SK-N-SH (cell line): ENCODE results near the gene CACNA1E. TPM values are rescaled to one million over a fixed set of nuclear protein-coding genes. Genes with fewer than 3 reads are reported as not detected.

Experiments used
- CTCF ChIA-PET: fragments of 300-600, 350-600 bp; formaldehyde crosslinking; extraction: SDS; loops from one replicate; lab custom pipeline; 2021; lab: Yijun Ruan, JAX
- POLR2A ChIA-PET: fragments of 350-600 bp; sonication (Branson Sonifier 250); formaldehyde crosslinking; extraction: SDS; loops from one replicate; lab custom pipeline; 2020; ENCODE audit warnings: antibody characterized with exemption, inconsistent platforms; lab: Yijun Ruan, JAX
- DNase-seq: peaks from one replicate; pipeline ENCODE4 v3.0.0; 2012
- H2AFZ ChIP-seq: fragments of 200-600 bp; sonication (generic); 2 replicates; pipeline ENCODE4 v1.8.1; 2016; ENCODE audit warnings: antibody characterized with exemption, mild to moderate bottlenecking, low read depth
- H3F3A ChIP-seq: fragments of 200-600 bp; sonication (generic); replicated peaks from 2 replicates; pipeline ENCODE3; 2016; ENCODE audit warnings: antibody characterized with exemption, mild to moderate bottlenecking; ENCODE audit not compliant: insufficient read depth
- H3K27ac ChIP-seq, 2 experiments: fragments of 200-500 bp in 1 of 2; fragments of 200-600 bp in 1 of 2; sonication (Bioruptor generic) in 1 of 2; sonication (generic), shearing (Covaris generic) in 1 of 2; 2 replicates each; pipeline versions ENCODE4 v1.5.1 to v1.6.1; 2014 to 2016; ENCODE audit warnings: low read depth in 2 of 2, inconsistent platforms in 1 of 2, low read length in 1 of 2, mild to moderate bottlenecking in 1 of 2, mixed read lengths in 1 of 2
- H3K27me3 ChIP-seq: fragments of 200-600 bp; sonication (generic), shearing (Covaris generic); 2 replicates; pipeline ENCODE4 v1.6.1; 2016; ENCODE audit warnings: mixed run types; ENCODE audit not compliant: insufficient read depth
- H3K36me3 ChIP-seq, 2 experiments: fragments of 200-500 bp in 1 of 2; fragments of 200-600 bp in 1 of 2; sonication (Bioruptor generic) in 1 of 2; sonication (generic) in 1 of 2; replicated peaks in 1 of 2; 2 replicates each; pipeline versions ENCODE3 to v1.5.1; 2014 to 2016; ENCODE audit warnings: low read length in 1 of 2, mild to moderate bottlenecking in 1 of 2; ENCODE audit not compliant: insufficient read depth in 2 of 2, control insufficient read depth in 1 of 2
- H3K4me1 ChIP-seq, 2 experiments: fragments of 200-500 bp in 1 of 2; fragments of 200-600 bp in 1 of 2; sonication (Bioruptor generic) in 1 of 2; sonication (generic), shearing (Covaris generic) in 1 of 2; 2 replicates each; pipeline versions ENCODE4 v1.5.1 to v1.6.1; 2014 to 2016; ENCODE audit warnings: low read depth in 1 of 2, low read length in 1 of 2, mixed run types in 1 of 2; ENCODE audit not compliant: insufficient read depth in 2 of 2, control insufficient read depth in 1 of 2
- H3K4me2 ChIP-seq: fragments of 200-600 bp; sonication (generic), shearing (Covaris generic); 2 replicates; pipeline ENCODE4 v1.6.1; 2017; ENCODE audit warnings: mixed run types
- H3K4me3 ChIP-seq, 2 experiments: fragments of 200-500 bp in 1 of 2; fragments of 200-600 bp in 1 of 2; sonication (Bioruptor generic) in 1 of 2; sonication (generic), shearing (Covaris generic) in 1 of 2; 2 replicates each; pipeline versions ENCODE4 v1.5.1 to v1.8.1; 2014 to 2016; ENCODE audit warnings: low read depth in 2 of 2, inconsistent platforms in 1 of 2, low read length in 1 of 2, mild to moderate bottlenecking in 1 of 2, mixed read lengths in 1 of 2, moderate library complexity in 1 of 2
- H3K79me2 ChIP-seq: fragments of 200-600 bp; sonication (generic); 2 replicates; pipeline ENCODE4 v1.8.1; 2017; ENCODE audit warnings: mild to moderate bottlenecking; ENCODE audit not compliant: insufficient read depth
- H3K9ac ChIP-seq: fragments of 200-600 bp; sonication (generic); 2 replicates; pipeline ENCODE4 v1.6.1; 2017; ENCODE audit warnings: mixed run types
- H3K9me2 ChIP-seq: fragments of 200-600 bp; sonication (generic); 2 replicates; pipeline ENCODE4 v1.6.1; 2017; ENCODE audit warnings: mixed run types
- H3K9me3 ChIP-seq: fragments of 200-600 bp; sonication (generic); 2 replicates; pipeline ENCODE4 v1.6.1; 2017; ENCODE audit warnings: mixed run types, mild to moderate bottlenecking, moderate library complexity
- H4K20me1 ChIP-seq: fragments of 200-600 bp; sonication (generic); 2 replicates; pipeline ENCODE4 v1.6.1; 2017; ENCODE audit warnings: mild to moderate bottlenecking, mixed run types; ENCODE audit not compliant: insufficient read depth
- ELF1 ChIP-seq: IDR thresholded peaks from 2 replicates; pipeline ENCODE4 v1.4.0; 2012
- FOSL2 ChIP-seq: IDR thresholded peaks from 2 replicates; pipeline ENCODE4 v1.4.0; 2012; ENCODE audit warnings: low read depth, mild to moderate bottlenecking, moderate library complexity, borderline replicate concordance
- GABPA ChIP-seq: IDR thresholded peaks from 2 replicates; pipeline ENCODE4 v1.4.0; 2012; ENCODE audit warnings: low read depth, mild to moderate bottlenecking
- GATA2 ChIP-seq: sonication (generic); formaldehyde crosslinking; IDR thresholded peaks from 2 replicates; pipeline ENCODE4 v1.5.0; 2020; ENCODE audit warnings: mild to moderate bottlenecking, missing genetic modification reagents
- MEF2A ChIP-seq: IDR thresholded peaks from 2 replicates; pipeline ENCODE4 v1.4.0; 2012; ENCODE audit warnings: low read depth, borderline replicate concordance
- MXI1 ChIP-seq: IDR thresholded peaks from 2 replicates; pipeline ENCODE4 v1.6.1; 2012; ENCODE audit warnings: mild to moderate bottlenecking, low read depth, low read length, improper control_type of control experiment
- NFIC ChIP-seq: IDR thresholded peaks from 2 replicates; pipeline ENCODE4 v1.4.0; 2012; ENCODE audit warnings: borderline replicate concordance
- RFX5 ChIP-seq: IDR thresholded peaks from 2 replicates; pipeline ENCODE4 v1.6.1; 2012; ENCODE audit warnings: mild to moderate bottlenecking, improper control_type of control experiment, low read length
- SMC3 ChIP-seq: IDR thresholded peaks from 2 replicates; pipeline ENCODE4 v1.6.1; 2012; ENCODE audit warnings: low read depth, low read length, improper control_type of control experiment
- TCF12 ChIP-seq: IDR thresholded peaks from 2 replicates; pipeline ENCODE4 v1.4.0; 2012
- WGBS: methylation state at CpG from one replicate; pipeline ENCODE4 v1.1.6; 2017; ENCODE audit warnings: low lambda C conversion rate; 5-methylcytosine and 5-hydroxymethylcytosine counted together
- polyA plus RNA-seq, 3 experiments: library from polyadenylated mRNA; depleted of rRNA; stranded (reverse); fragments of >200 nt; gene quantifications; 2 replicates each; pipeline ENCODE4 v1.2.3, GENCODE V29; 2012
- TF ChIP-seq, protein P1 (sequence below): IDR thresholded peaks from 2 replicates; pipeline ENCODE4 v1.4.0; 2012; ENCODE audit warnings: low read depth, borderline replicate concordance
- TF ChIP-seq, protein P2 (sequence below): fragments of 150-350 bp; IDR thresholded peaks from 2 replicates; pipeline ENCODE4 v1.6.1; 2016; ENCODE audit warnings: mild to moderate bottlenecking, low read depth, low read length
- TF ChIP-seq, protein P3 (sequence below): IDR thresholded peaks from 2 replicates; pipeline ENCODE4 v1.4.0; 2012; ENCODE audit warnings: low read depth, borderline replicate concordance

The CACNA1E gene
- polyA plus RNA-seq, 1 of the 3 experiments (the other 2 are of a cell fraction), result not detected

DNA sequence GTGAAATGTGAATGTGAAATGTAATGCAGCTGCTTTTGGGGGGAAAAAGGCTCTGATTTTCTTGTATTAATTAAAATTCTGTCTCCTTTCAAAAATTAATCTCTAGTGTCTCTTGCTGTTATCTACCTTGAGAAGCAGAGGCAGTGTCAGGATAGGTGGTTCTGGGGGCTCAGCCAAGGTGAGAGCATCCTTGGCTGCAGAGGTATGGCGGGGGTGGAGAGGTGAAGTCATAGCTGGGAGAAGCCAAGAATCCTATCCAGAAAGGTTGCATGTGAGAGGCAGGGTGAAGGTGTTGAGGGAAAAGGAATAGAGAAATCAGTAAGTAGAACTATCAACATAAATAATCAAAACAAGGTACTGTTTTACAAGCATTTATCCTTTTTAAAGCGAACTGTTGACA lies 181.2 kb downstream of the CACNA1E start:
- Histone ChIP-seq H3K4me3 (no peak overlapping the region), H3K79me2 (no peaks in the 10 kb centered on the region), H3K27me3 (no peaks in the 10 kb centered on the region), H3K4me2 (no peak overlapping the region), H3K9ac (no peak overlapping the region), H4K20me1 (no peaks in the 10 kb centered on the region), H3K9me3 (no peaks in the 10 kb centered on the region), H3K36me3 (no peaks in the 10 kb centered on the region), H3K27ac (no peak overlapping the region), H3F3A (no peaks in the 10 kb centered on the region), H3K4me1 (no peaks in the 10 kb centered on the region; a peak in 1 of 4 replicates), H3K9me2 (no peaks in the 10 kb centered on the region), H2AFZ (no peak overlapping the region)
- 13% methylated on average over 2 of the region's 2 CpGs for WGBS
- POLR2A ChIA-PET, result no interaction called here
- no peak for DNase-seq
- TF ChIP-seq GATA2 (no peak), MXI1 (no peak), FOSL2 (no peak), NFIC (no peak), ELF1 (no peak), RFX5 (no peak), TCF12 (no peak), GABPA (no peak)
- TF ChIP-seq, protein P1, sequence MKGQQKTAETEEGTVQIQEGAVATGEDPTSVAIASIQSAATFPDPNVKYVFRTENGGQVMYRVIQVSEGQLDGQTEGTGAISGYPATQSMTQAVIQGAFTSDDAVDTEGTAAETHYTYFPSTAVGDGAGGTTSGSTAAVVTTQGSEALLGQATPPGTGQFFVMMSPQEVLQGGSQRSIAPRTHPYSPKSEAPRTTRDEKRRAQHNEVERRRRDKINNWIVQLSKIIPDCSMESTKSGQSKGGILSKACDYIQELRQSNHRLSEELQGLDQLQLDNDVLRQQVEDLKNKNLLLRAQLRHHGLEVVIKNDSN, result no peak
- TF ChIP-seq, protein P2, sequence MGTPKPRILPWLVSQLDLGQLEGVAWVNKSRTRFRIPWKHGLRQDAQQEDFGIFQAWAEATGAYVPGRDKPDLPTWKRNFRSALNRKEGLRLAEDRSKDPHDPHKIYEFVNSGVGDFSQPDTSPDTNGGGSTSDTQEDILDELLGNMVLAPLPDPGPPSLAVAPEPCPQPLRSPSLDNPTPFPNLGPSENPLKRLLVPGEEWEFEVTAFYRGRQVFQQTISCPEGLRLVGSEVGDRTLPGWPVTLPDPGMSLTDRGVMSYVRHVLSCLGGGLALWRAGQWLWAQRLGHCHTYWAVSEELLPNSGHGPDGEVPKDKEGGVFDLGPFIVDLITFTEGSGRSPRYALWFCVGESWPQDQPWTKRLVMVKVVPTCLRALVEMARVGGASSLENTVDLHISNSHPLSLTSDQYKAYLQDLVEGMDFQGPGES, result no peak
- TF ChIP-seq, protein P3, sequence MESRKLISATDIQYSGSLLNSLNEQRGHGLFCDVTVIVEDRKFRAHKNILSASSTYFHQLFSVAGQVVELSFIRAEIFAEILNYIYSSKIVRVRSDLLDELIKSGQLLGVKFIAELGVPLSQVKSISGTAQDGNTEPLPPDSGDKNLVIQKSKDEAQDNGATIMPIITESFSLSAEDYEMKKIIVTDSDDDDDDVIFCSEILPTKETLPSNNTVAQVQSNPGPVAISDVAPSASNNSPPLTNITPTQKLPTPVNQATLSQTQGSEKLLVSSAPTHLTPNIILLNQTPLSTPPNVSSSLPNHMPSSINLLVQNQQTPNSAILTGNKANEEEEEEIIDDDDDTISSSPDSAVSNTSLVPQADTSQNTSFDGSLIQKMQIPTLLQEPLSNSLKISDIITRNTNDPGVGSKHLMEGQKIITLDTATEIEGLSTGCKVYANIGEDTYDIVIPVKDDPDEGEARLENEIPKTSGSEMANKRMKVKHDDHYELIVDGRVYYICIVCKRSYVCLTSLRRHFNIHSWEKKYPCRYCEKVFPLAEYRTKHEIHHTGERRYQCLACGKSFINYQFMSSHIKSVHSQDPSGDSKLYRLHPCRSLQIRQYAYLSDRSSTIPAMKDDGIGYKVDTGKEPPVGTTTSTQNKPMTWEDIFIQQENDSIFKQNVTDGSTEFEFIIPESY, result no peak
- CTCF ChIA-PET, result interaction anchor here (1.4 kb wide), 1 partner anchor 12 kb away, joined by 5 read pairs; no protein-coding TSS in a partner anchor

DNA sequence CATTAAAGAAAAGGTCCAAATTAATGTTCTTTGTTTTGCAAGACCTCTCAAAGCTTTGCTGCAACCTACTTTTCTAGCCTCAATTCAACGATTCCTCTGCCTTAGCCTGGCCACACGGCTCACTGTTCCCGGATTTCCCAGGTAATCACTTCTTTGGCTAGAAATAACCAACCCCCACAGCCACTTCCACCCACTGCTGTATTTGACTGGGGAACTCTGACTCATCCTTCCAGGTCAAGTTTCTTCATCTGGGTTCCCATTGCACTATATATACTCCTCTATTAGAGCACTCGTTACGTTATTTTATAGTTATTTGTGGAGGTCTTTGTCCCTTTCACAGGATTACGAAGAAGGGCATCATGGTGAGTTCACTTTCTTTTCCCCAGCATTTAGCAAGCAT lies 185.9 kb downstream of the CACNA1E start:
- H3K9me2 ChIP-seq, result no peaks in the 10 kb centered on the region
- no peak overlapping the region for H3K9ac ChIP-seq
- no peak overlapping the region for H3K4me3 ChIP-seq
- TF ChIP-seq MEF2A (no peak), SMC3 (no peak)
- ChIA-PET CTCF (no interaction called here), POLR2A (no interaction called here)
- no peak overlapping the region for H3K4me2 ChIP-seq
- no peaks in the 10 kb centered on the region for H3K27me3 ChIP-seq
- H3F3A ChIP-seq, result no peaks in the 10 kb centered on the region
- H2AFZ ChIP-seq, result no peak overlapping the region
- H3K79me2 ChIP-seq, result no peaks in the 10 kb centered on the region
- 7% methylated on average over 6 of the region's 6 CpGs for WGBS
- DNase-seq, result no peak
- no peaks in the 10 kb centered on the region for H3K9me3 ChIP-seq
- H3K36me3 ChIP-seq, result no peaks in the 10 kb centered on the region
- no peaks in the 10 kb centered on the region for H4K20me1 ChIP-seq
- no peak overlapping the region for H3K27ac ChIP-seq
- no peaks in the 10 kb centered on the region for H3K4me1 ChIP-seq
